OCI-LY7 (cell line): ENCODE data around the gene GSK3B. TPM values are rescaled to one million over a fixed set of nuclear protein-coding genes. Genes with fewer than 3 reads are reported as not detected.

Source experiments
- BruUV-seq: library from RNA; stranded (reverse); fragments of 400-500 nt; replicated peaks from 2 replicates; lab custom pipeline; 2021; lab: Mats Ljungman, UMichigan
- CTCF ChIA-PET: fragments of 300-600 bp; sonication (Branson Sonifier 250); formaldehyde crosslinking; loops from one replicate; lab custom pipeline; 2022; ENCODE audit warnings: antibody characterized with exemption; ENCODE audit not compliant: unreplicated experiment; lab: Charles Lee
- POLR2A ChIA-PET: fragments of 300-600 bp; sonication (Branson Sonifier 250); formaldehyde crosslinking; loops from one replicate; lab custom pipeline; 2022; ENCODE audit warnings: antibody characterized with exemption; lab: Charles Lee
- DNase-seq: peaks from one replicate; pipeline ENCODE4 v3.0.0-alpha.2; 2015; ENCODE audit warnings: low spot score
- H2AFZ ChIP-seq: fragments of 200-600 bp; sonication (generic), shearing (Covaris generic); 2 replicates; pipeline ENCODE4 v1.6.1; 2014; ENCODE audit warnings: mild to moderate bottlenecking, antibody characterized with exemption, low read length, moderate library complexity
- H3K27ac ChIP-seq: fragments of 200-600 bp; sonication (generic); 2 replicates; pipeline ENCODE4 v1.5.1; 2014; ENCODE audit warnings: mixed run types, low read depth, mild to moderate bottlenecking, moderate library complexity, low read length, inconsistent platforms; ENCODE audit not compliant: poor library complexity, severe bottlenecking
- H3K36me3 ChIP-seq: fragments of 200-600 bp; sonication (generic); 2 replicates; pipeline ENCODE4 v1.6.1; 2014; ENCODE audit warnings: mild to moderate bottlenecking, antibody characterized with exemption, low read length, moderate library complexity, mixed read lengths; ENCODE audit not compliant: insufficient read depth
- H3K4me1 ChIP-seq: fragments of 200-600 bp; sonication (generic); 2 replicates; pipeline ENCODE4 v1.5.1; 2014; ENCODE audit warnings: mild to moderate bottlenecking, low read length; ENCODE audit not compliant: insufficient read depth, poor library complexity, severe bottlenecking
- H3K4me2 ChIP-seq: fragments of 200-600 bp; sonication (generic); 2 replicates; pipeline ENCODE4 v1.6.1; 2014; ENCODE audit warnings: mild to moderate bottlenecking, low read length
- H3K4me3 ChIP-seq: fragments of 200-600 bp; sonication (generic); 2 replicates; pipeline ENCODE4 v1.5.1; 2014; ENCODE audit warnings: mild to moderate bottlenecking, low read depth, low read length; ENCODE audit not compliant: poor library complexity, severe bottlenecking
- H3K79me2 ChIP-seq: fragments of 200-600 bp; sonication (generic); 2 replicates; pipeline ENCODE4 v1.6.1; 2016; ENCODE audit warnings: low read depth, mild to moderate bottlenecking, low read length, moderate library complexity, mixed read lengths; ENCODE audit not compliant: insufficient read depth
- H3K9me2 ChIP-seq: fragments of 200-600 bp; sonication (generic); 2 replicates; pipeline ENCODE4 v1.6.1; 2016; ENCODE audit warnings: mild to moderate bottlenecking, low read length, mixed read lengths; ENCODE audit not compliant: insufficient read depth
- H3K9me3 ChIP-seq: fragments of 200-600 bp; sonication (generic); 2 replicates; pipeline ENCODE4 v1.6.1; 2014; ENCODE audit warnings: mild to moderate bottlenecking, mixed run types, low read length, mixed read lengths
- H4K20me1 ChIP-seq: fragments of 200-600 bp; sonication (generic); 2 replicates; pipeline ENCODE4 v1.6.1; 2014; ENCODE audit warnings: mild to moderate bottlenecking, antibody characterized with exemption, low read length, moderate library complexity, mixed read lengths; ENCODE audit not compliant: insufficient read depth
- EZH2phosphoT487 ChIP-seq: fragments of 200-600 bp; sonication (generic); IDR thresholded peaks from 2 replicates; pipeline ENCODE4 v1.6.1; 2018; ENCODE audit warnings: low read depth, borderline replicate concordance, mild to moderate bottlenecking, mixed run types, antibody characterized with exemption, low read length, moderate library complexity, mixed read lengths
- intact Hi-C: fragments of 100-400 bp; cut with micrococcal nuclease; formaldehyde crosslinking; loops from one replicate; pipeline ENCODE4 v1.10.0; 2022; ENCODE audit not compliant: unreplicated experiment
- total RNA-seq, 2 experiments: library from RNA; depleted of rRNA in 1 of 2; stranded (reverse); fragments of >200 nt in 1 of 2; shearing (Covaris generic) in 1 of 2; gene quantifications; 2 replicates each; pipeline ENCODE4 v1.2.3, GENCODE V29; 2014 to 2022
- TF ChIP-seq, protein P1 (sequence below): fragments of 200-600 bp; sonication (generic); conservative IDR thresholded peaks from 2 replicates; pipeline ENCODE4 v1.5.1; 2014; ENCODE audit warnings: mild to moderate bottlenecking, antibody characterized with exemption, low read length, moderate library complexity, mixed read lengths

The GSK3B gene
- total RNA-seq, 2 experiments from 2014 or later = 26.6 to 40.9 TPM

DNA sequence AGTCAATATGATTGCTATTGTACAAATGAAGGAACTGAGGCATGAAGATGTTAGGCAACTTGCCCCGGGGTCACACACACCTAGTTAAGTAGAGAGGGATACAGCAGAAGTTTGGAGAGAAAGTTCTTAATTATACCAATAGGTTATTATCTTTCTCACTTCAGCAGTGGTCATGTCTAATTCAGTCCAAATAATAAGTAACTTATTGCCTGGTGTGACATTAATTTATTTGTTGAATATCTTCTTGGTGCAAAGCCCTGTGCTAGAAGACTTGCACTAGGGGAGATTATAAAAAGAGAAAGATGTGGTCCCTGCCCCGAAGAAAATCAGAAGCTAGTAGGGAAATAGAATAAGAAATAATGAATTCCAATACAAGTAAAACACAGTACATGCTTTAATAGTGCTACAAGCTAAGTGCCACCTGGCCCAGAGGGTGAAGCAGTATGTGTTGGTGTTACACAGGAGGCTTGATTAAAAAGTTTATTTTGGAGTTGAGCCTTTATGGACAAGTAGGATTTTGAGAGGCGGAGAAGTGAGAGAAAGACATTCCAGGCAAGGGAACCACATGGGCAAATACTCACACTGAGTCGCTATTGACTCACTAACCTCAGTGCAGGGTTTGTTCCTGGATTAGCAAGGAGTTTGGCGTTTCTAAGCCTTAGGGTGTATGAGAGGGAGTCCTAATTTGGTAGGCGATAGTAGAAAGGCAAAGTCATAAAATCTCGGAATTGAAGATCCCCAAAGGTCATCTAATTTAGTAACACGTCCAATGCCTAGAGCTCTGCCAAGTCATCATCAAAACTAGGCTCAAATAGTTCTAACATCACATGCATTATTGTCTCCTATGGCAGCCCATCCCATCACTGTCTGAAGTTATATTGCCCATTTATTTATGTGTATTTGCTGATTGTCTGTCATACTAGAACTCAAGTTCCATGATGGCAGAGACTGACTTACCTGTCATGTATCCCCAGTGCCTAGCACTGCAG, 19.2 kb upstream of the GSK3B start:
- Histone ChIP-seq H3K27ac (no peak overlapping the region), H3K4me2 (no peak overlapping the region), H3K79me2 (no peaks in the 10 kb centered on the region), H3K4me1 (no peaks in the 10 kb centered on the region), H3K36me3 (no peaks in the 10 kb centered on the region), H3K4me3 (no peak overlapping the region), H2AFZ (no peak overlapping the region), H4K20me1 (no peaks in the 10 kb centered on the region), H3K9me3 (0 out of 2 replicates have a peak, but pooled peaks cover 8% of the 10 kb centered on the region), H3K9me2 (no peaks in the 10 kb centered on the region)
- no TSS peak for BruUV-seq
- CTCF ChIA-PET = no interaction called here
- intact Hi-C loops = no loop called here
- POLR2A ChIA-PET = interaction anchor here (0.6 to 0.7 kb wide), 2 partner anchors 10 to 18 kb away, joined by 3 to 4 read pairs; no protein-coding TSS in a partner anchor
- TF ChIP-seq EZH2phosphoT487 = no peak
- TF ChIP-seq, protein P1, sequence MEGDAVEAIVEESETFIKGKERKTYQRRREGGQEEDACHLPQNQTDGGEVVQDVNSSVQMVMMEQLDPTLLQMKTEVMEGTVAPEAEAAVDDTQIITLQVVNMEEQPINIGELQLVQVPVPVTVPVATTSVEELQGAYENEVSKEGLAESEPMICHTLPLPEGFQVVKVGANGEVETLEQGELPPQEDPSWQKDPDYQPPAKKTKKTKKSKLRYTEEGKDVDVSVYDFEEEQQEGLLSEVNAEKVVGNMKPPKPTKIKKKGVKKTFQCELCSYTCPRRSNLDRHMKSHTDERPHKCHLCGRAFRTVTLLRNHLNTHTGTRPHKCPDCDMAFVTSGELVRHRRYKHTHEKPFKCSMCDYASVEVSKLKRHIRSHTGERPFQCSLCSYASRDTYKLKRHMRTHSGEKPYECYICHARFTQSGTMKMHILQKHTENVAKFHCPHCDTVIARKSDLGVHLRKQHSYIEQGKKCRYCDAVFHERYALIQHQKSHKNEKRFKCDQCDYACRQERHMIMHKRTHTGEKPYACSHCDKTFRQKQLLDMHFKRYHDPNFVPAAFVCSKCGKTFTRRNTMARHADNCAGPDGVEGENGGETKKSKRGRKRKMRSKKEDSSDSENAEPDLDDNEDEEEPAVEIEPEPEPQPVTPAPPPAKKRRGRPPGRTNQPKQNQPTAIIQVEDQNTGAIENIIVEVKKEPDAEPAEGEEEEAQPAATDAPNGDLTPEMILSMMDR = no peak
- DNase-seq = no peak

DNA sequence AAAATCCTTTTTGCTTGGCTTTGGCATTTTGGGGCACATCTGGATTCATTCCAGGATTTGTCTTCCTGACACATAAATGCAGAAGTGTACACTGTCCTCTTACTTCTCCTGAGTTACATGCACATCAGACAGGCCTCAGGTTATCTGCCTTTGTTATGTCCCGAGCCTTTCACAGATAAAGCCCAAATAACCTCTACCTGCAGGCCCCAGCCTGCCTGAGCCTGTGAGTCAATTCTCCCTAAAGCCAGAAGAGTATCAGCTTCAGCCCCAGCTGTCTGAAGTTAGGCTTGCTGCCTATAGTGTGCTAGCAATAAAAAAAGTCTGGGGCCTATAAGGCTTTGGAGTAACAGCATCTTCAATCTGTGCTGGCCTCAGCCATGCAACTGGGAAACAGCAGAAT, 17.7 kb upstream of the GSK3B start:
- POLR2A ChIA-PET = interaction anchor here (2.5 kb wide), 1 partner anchor 16 kb away, joined by 11 read pairs; no protein-coding TSS in a partner anchor
- Histone ChIP-seq H3K27ac (no peak overlapping the region), H4K20me1 (no peaks in the 10 kb centered on the region), H3K4me3 (no peak overlapping the region), H3K9me3 (no peaks in the 10 kb centered on the region), H3K9me2 (no peaks in the 10 kb centered on the region), H2AFZ (no peak overlapping the region), H3K36me3 (no peaks in the 10 kb centered on the region), H3K4me1 (no peaks in the 10 kb centered on the region), H3K4me2 (no peak overlapping the region), H3K79me2 (no peaks in the 10 kb centered on the region)
- no peak for TF ChIP-seq EZH2phosphoT487
- no TSS peak for BruUV-seq
- CTCF ChIA-PET = no interaction called here
- DNase-seq = no peak
- intact Hi-C loops = no loop called here

DNA sequence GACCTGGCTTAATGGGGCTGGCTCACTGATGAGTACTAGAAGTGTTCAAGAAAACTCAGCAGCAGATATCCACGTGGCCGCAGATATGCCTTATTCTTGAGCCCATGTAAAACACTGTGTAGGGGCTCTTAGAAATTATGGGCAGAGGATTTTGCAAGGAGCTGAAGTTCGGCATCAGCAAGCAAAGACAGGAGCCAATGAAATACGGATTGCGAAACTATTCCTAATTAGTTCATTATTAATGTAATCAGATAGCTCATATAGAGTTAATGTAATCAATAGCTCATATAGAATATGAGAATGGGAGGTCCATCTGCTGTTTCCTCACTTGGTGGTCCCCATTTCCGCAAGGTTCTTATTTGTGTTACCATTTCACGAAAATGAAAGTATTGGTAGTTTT, 9.0 kb upstream of the GSK3B start:
- Histone ChIP-seq H3K4me1 (no peaks in the 10 kb centered on the region), H3K9me2 (no peaks in the 10 kb centered on the region), H3K79me2 (peaks cover 2% of the 10 kb centered on the region; the same call in 1 of the 2 replicates), H3K36me3 (peaks cover 21% of the 10 kb centered on the region), H3K4me2 (no peak overlapping the region), H4K20me1 (no peaks in the 10 kb centered on the region), H2AFZ (no peak overlapping the region), H3K27ac (no peak overlapping the region), H3K4me3 (no peak overlapping the region), H3K9me3 (no peaks in the 10 kb centered on the region)
- TF ChIP-seq, protein P1 = no peak
- no peak for TF ChIP-seq EZH2phosphoT487
- CTCF ChIA-PET = no interaction called here
- no peak for DNase-seq
- intact Hi-C loops = no loop called here
- POLR2A ChIA-PET = interaction anchor here (0.6 to 1.8 kb wide), 3 partner anchors 8 to 488 kb away, joined by 3 to 9 read pairs (median 4); partner anchors contain the start of gene GSK3B
- BruUV-seq = no TSS peak
